SH-SY5Y (cell line): ENCODE results near the gene CMC1.

Experiments used
- GATA2 ChIP-seq: IDR thresholded peaks from 2 replicates; pipeline ENCODE4 v1.6.1; 2011; ENCODE audit warnings: mild to moderate bottlenecking, low read depth, low read length
- GATA3 ChIP-seq: IDR thresholded peaks from 2 replicates; pipeline ENCODE4 v1.6.1; 2011; ENCODE audit warnings: low read depth, mild to moderate bottlenecking, low read length, moderate library complexity

DNA sequence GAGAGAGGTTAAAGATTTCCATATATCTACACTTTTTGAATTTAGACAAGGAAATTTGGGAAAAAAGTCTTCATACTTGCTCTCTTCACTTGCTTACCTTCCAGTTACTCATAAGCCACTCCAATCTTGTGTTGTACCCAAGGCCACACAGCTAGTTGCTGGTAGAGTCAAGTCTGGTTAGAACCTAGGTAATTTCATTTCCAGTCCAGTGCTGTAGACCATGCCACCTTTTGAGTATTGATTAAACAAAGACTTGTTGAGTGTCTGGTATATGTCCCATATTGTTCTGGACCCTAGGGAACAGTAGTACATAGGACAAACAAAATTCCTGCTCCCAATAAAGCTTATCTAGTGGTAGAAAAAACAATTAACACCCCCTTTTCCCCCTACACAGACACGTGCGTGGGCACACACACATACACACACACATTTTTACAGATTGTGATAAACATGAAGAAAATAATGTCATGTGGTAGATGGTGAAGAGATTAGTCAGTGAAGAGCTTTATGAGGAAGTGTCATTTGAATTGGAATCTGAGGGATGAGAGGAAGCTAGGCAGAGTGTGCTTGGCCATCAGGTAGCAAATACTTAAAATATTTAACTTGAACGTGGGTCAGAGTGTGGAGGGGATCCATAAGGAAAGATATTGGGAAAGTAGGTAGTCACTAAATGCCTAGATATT is 2.1 kb downstream of the CMC1 start:
- TF ChIP-seq GATA3 = no peak
- TF ChIP-seq GATA2 = no peak
